OCI-LY7 (cell line): ENCODE results near the gene ICAM2. TPM values are rescaled to one million over a fixed set of nuclear protein-coding genes. Genes with fewer than 3 reads are reported as not detected.

Experiments
- BruUV-seq: library from RNA; stranded (reverse); fragments of 400-500 nt; replicated peaks from 2 replicates; lab custom pipeline; 2021; lab: Mats Ljungman, UMichigan
- CTCF ChIA-PET: fragments of 300-600 bp; sonication (Branson Sonifier 250); formaldehyde crosslinking; loops from one replicate; lab custom pipeline; 2022; ENCODE audit warnings: antibody characterized with exemption; ENCODE audit not compliant: unreplicated experiment; lab: Charles Lee
- POLR2A ChIA-PET: fragments of 300-600 bp; sonication (Branson Sonifier 250); formaldehyde crosslinking; loops from one replicate; lab custom pipeline; 2022; ENCODE audit warnings: antibody characterized with exemption; lab: Charles Lee
- DNase-seq: peaks from one replicate; pipeline ENCODE4 v3.0.0-alpha.2; 2015; ENCODE audit warnings: low spot score
- H2AFZ ChIP-seq: fragments of 200-600 bp; sonication (generic), shearing (Covaris generic); 2 replicates; pipeline ENCODE4 v1.6.1; 2014; ENCODE audit warnings: mild to moderate bottlenecking, antibody characterized with exemption, low read length, moderate library complexity
- H3K27ac ChIP-seq: fragments of 200-600 bp; sonication (generic); 2 replicates; pipeline ENCODE4 v1.5.1; 2014; ENCODE audit warnings: mixed run types, low read depth, mild to moderate bottlenecking, moderate library complexity, low read length, inconsistent platforms; ENCODE audit not compliant: poor library complexity, severe bottlenecking
- H3K36me3 ChIP-seq: fragments of 200-600 bp; sonication (generic); 2 replicates; pipeline ENCODE4 v1.6.1; 2014; ENCODE audit warnings: mild to moderate bottlenecking, antibody characterized with exemption, low read length, moderate library complexity, mixed read lengths; ENCODE audit not compliant: insufficient read depth
- H3K4me1 ChIP-seq: fragments of 200-600 bp; sonication (generic); 2 replicates; pipeline ENCODE4 v1.5.1; 2014; ENCODE audit warnings: mild to moderate bottlenecking, low read length; ENCODE audit not compliant: insufficient read depth, poor library complexity, severe bottlenecking
- H3K4me2 ChIP-seq: fragments of 200-600 bp; sonication (generic); 2 replicates; pipeline ENCODE4 v1.6.1; 2014; ENCODE audit warnings: mild to moderate bottlenecking, low read length
- H3K4me3 ChIP-seq: fragments of 200-600 bp; sonication (generic); 2 replicates; pipeline ENCODE4 v1.5.1; 2014; ENCODE audit warnings: mild to moderate bottlenecking, low read depth, low read length; ENCODE audit not compliant: poor library complexity, severe bottlenecking
- H3K79me2 ChIP-seq: fragments of 200-600 bp; sonication (generic); 2 replicates; pipeline ENCODE4 v1.6.1; 2016; ENCODE audit warnings: low read depth, mild to moderate bottlenecking, low read length, moderate library complexity, mixed read lengths; ENCODE audit not compliant: insufficient read depth
- H3K9me2 ChIP-seq: fragments of 200-600 bp; sonication (generic); 2 replicates; pipeline ENCODE4 v1.6.1; 2016; ENCODE audit warnings: mild to moderate bottlenecking, low read length, mixed read lengths; ENCODE audit not compliant: insufficient read depth
- H3K9me3 ChIP-seq: fragments of 200-600 bp; sonication (generic); 2 replicates; pipeline ENCODE4 v1.6.1; 2014; ENCODE audit warnings: mild to moderate bottlenecking, mixed run types, low read length, mixed read lengths
- H4K20me1 ChIP-seq: fragments of 200-600 bp; sonication (generic); 2 replicates; pipeline ENCODE4 v1.6.1; 2014; ENCODE audit warnings: mild to moderate bottlenecking, antibody characterized with exemption, low read length, moderate library complexity, mixed read lengths; ENCODE audit not compliant: insufficient read depth
- EZH2phosphoT487 ChIP-seq: fragments of 200-600 bp; sonication (generic); IDR thresholded peaks from 2 replicates; pipeline ENCODE4 v1.6.1; 2018; ENCODE audit warnings: low read depth, borderline replicate concordance, mild to moderate bottlenecking, mixed run types, antibody characterized with exemption, low read length, moderate library complexity, mixed read lengths
- intact Hi-C: fragments of 100-400 bp; cut with micrococcal nuclease; formaldehyde crosslinking; loops from one replicate; pipeline ENCODE4 v1.10.0; 2022; ENCODE audit not compliant: unreplicated experiment
- total RNA-seq, 2 experiments: library from RNA; depleted of rRNA in 1 of 2; stranded (reverse); fragments of >200 nt in 1 of 2; shearing (Covaris generic) in 1 of 2; gene quantifications; 2 replicates each; pipeline ENCODE4 v1.2.3, GENCODE V29; 2014 to 2022
- TF ChIP-seq, protein P1 (sequence below): fragments of 200-600 bp; sonication (generic); conservative IDR thresholded peaks from 2 replicates; pipeline ENCODE4 v1.5.1; 2014; ENCODE audit warnings: mild to moderate bottlenecking, antibody characterized with exemption, low read length, moderate library complexity, mixed read lengths

ICAM2 gene
- total RNA-seq, 2 experiments from 2014 or later, result 88.7 to 112 TPM

DNA sequence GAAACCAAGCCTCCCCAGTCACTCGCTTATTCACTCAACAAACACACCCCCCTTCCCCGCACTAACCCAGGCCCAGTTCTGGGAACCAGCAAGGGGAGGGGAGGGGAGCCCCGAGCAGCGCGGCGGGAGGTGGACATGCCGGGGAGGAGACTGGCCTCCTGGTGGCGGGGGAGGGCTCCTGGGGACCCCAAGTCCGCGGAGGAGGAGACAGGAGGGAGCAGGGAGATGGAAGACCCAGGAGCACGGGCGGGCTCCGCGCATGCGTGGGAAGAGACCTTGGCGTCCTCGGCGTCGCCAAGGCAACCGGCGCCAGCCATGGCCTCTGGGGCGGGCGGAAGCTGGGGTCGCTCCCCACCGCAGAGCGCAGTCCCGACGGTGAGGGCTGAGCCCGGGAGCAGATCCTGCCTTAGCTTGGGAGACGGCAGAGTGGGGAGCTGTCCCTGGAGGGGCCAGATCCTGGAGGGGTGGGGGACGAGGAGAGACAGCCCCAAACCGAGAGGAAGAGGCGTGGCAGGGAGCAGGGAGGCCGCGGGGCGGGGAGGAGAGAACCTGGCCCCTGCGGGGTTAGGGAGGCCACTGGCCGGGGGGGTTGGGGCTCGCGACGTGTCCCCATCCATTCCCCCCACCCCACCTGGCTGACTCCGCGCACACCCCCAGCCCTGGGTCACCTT lies 22.2 kb downstream of the ICAM2 start, which contains the start of gene PRR29:
Gene PRR29 (plus strand): TSS at position 302 of the 671 bp plus-strand sequence. CDS start 14 bp downstream, at position 316.
- ChIA-PET POLR2A (no interaction called here), CTCF (no interaction called here)
- Histone ChIP-seq H3K4me2 (peak within 1 kb of the TSS; percentile 87), H3K4me3 (peak within 1 kb of the TSS; percentile 69), H3K9me2 (no peaks in the 10 kb centered on the region), H3K27ac (no peak within 1 kb of the TSS), H3K4me1 (peaks cover 18% of the 10 kb centered on the region), H3K79me2 (no peaks in the 10 kb centered on the region), H3K9me3 (no peaks in the 10 kb centered on the region), H2AFZ (peak within 1 kb of the TSS; percentile 12; the same call in 1 of the 2 replicates), H3K36me3 (peaks cover 19% of the 10 kb centered on the region; the same call in 1 of the 2 replicates), H4K20me1 (no peaks in the 10 kb centered on the region)
- DNase-seq, result peak; percentile 82
- intact Hi-C loops, result no loop called here
- BruUV-seq, result no TSS peak
- no peak for TF ChIP-seq EZH2phosphoT487
- TF ChIP-seq, protein P1, sequence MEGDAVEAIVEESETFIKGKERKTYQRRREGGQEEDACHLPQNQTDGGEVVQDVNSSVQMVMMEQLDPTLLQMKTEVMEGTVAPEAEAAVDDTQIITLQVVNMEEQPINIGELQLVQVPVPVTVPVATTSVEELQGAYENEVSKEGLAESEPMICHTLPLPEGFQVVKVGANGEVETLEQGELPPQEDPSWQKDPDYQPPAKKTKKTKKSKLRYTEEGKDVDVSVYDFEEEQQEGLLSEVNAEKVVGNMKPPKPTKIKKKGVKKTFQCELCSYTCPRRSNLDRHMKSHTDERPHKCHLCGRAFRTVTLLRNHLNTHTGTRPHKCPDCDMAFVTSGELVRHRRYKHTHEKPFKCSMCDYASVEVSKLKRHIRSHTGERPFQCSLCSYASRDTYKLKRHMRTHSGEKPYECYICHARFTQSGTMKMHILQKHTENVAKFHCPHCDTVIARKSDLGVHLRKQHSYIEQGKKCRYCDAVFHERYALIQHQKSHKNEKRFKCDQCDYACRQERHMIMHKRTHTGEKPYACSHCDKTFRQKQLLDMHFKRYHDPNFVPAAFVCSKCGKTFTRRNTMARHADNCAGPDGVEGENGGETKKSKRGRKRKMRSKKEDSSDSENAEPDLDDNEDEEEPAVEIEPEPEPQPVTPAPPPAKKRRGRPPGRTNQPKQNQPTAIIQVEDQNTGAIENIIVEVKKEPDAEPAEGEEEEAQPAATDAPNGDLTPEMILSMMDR, result no peak

DNA sequence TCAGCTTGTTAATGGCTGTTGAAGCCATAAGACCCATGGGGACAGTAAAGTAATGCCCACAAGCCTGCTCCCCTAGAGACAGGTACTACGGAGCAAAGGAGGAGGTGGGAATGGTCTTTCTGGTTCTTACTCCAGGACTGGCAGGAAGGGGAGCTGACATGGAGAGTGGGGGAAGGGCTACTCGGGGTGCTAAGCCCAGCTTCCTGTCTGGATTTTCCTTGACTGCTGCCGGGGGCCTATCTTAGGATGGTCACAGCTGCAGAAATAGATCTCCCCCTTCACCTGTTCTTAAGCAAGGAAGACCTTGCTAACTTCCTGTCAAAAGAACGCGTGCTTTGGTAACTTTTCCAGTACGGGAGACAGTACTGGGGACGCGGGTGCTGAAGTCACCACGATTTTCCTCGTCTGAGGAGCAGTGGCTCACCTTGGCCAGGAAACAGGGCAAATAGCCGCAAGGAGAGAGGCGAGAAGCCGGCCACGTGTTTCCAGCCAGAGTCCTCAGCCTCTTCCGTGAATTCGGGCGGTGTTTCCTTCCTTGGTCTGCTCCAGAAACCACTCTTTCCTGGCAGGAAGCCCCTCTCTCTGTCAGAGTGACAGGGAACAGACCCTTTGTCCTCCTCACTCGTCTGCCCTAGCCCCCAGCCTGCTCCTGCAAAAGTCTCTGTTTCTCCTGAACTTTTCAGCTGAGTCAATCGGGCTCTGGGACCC lies 22.9 kb downstream of the ICAM2 start:
- Histone ChIP-seq H3K79me2 (no peaks in the 10 kb centered on the region), H3K4me2 (peak overlapping the region; percentile 87), H3K36me3 (peaks cover 12% of the 10 kb centered on the region; the same call in 1 of the 2 replicates), H3K9me2 (no peaks in the 10 kb centered on the region), H3K27ac (no peak overlapping the region), H3K4me3 (peak overlapping the region; percentile 69), H3K4me1 (peaks cover 18% of the 10 kb centered on the region), H3K9me3 (no peaks in the 10 kb centered on the region), H2AFZ (peak overlapping the region; percentile 12; the same call in 1 of the 2 replicates), H4K20me1 (no peaks in the 10 kb centered on the region)
- DNase-seq, result no peak
- ChIA-PET POLR2A (interaction anchor here (0.6 kb wide), 1 partner anchor 1576 kb away, joined by 3 read pairs; no protein-coding TSS in a partner anchor), CTCF (no interaction called here)
- BruUV-seq, result no TSS peak
- no peak for TF ChIP-seq EZH2phosphoT487
- TF ChIP-seq, protein P1, result no peak
- intact Hi-C loops, result no loop called here
